Anterior cingulate cortex (tissue), 58 donors: ENCODE data around the gene THSD7B.
"Not testable (repeated sequence)": the region's sequence is repeated elsewhere in the genome, so short reads cannot be mapped to it uniquely, and the experiment has no call there.

Experiments
- DNase-seq, 58 donors: peaks; one replicate each; lab custom pipeline; 2025; lab: John Stamatoyannopoulos, UW

THSD7B gene, protein sequence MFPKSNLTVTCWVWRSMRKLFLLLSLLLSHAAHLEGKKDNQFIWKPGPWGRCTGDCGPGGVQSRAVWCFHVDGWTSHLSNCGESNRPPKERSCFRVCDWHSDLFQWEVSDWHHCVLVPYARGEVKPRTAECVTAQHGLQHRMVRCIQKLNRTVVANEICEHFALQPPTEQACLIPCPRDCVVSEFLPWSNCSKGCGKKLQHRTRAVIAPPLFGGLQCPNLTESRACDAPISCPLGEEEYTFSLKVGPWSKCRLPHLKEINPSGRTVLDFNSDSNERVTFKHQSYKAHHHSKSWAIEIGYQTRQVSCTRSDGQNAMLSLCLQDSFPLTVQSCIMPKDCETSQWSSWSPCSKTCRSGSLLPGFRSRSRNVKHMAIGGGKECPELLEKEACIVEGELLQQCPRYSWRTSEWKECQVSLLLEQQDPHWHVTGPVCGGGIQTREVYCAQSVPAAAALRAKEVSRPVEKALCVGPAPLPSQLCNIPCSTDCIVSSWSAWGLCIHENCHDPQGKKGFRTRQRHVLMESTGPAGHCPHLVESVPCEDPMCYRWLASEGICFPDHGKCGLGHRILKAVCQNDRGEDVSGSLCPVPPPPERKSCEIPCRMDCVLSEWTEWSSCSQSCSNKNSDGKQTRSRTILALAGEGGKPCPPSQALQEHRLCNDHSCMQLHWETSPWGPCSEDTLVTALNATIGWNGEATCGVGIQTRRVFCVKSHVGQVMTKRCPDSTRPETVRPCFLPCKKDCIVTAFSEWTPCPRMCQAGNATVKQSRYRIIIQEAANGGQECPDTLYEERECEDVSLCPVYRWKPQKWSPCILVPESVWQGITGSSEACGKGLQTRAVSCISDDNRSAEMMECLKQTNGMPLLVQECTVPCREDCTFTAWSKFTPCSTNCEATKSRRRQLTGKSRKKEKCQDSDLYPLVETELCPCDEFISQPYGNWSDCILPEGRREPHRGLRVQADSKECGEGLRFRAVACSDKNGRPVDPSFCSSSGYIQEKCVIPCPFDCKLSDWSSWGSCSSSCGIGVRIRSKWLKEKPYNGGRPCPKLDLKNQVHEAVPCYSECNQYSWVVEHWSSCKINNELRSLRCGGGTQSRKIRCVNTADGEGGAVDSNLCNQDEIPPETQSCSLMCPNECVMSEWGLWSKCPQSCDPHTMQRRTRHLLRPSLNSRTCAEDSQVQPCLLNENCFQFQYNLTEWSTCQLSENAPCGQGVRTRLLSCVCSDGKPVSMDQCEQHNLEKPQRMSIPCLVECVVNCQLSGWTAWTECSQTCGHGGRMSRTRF (N-terminal part only)

DNA sequence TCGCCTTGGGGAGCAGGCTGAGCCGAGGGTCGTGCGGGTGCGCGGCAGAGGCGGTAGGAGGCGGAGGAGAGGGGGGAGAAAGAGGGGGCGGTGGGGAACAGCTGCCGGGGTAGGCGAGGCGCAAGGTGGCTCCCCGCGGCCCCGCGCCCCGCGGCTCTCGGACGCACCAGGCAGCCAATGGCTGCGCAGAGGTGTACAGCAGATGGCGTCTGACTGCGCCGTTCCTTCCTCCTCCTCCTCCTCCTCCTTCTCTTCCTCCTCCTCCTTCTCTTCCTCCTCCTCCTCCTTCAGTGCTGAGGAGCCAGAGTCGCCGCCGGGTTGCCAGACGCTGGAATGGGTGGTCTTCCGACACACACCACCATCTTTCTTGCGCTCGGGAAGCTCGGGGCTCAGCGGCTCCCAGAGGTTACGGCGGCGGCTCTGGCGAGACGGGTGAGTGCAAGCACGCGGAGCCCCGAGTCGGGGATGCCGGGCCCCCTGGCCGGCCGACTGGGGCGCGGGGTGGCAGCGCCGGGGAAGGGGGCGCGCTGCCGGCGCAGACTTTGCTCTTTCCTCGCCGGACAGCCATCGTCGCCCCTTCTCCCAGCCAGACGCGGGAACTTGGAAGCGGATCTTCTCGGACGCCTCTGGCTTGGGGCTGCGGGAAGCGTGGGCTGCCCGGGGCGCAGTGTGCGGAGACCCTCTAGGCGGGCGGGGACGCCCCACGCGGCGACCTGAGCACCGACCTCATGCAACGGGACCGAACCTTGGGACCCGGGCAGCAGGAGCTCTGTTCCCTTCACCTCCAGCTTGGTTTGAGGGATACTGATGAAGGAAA lies at the start of gene THSD7B:
TSS of gene THSD7B (plus strand) at position 290 of the 817 bp plus-strand sequence. CDS start 116,634 bp downstream, outside the sequence.
- peak in 2 of 58 donors; percentile 4 to 7 for DNase-seq

DNA sequence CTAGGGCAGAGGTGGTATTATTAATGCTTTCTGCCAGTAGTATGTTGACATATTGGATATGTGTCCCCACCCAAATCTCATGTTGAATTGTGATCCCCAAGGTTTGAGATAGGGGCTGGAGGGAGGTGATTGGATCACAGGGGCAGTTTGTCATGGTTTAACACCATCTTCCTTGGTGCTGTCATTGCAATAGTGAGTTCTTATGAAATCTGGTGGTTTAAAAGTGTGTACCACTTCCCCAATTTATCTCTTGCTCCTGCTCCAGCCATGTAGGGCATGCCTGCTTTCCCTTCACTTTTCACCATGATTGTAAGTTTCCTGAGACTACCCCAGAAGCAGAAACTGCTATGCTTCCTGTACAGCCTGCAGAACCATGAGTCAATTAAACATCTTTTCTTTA lies 47.1 kb upstream of the THSD7B start:
- no peak for DNase-seq

DNA sequence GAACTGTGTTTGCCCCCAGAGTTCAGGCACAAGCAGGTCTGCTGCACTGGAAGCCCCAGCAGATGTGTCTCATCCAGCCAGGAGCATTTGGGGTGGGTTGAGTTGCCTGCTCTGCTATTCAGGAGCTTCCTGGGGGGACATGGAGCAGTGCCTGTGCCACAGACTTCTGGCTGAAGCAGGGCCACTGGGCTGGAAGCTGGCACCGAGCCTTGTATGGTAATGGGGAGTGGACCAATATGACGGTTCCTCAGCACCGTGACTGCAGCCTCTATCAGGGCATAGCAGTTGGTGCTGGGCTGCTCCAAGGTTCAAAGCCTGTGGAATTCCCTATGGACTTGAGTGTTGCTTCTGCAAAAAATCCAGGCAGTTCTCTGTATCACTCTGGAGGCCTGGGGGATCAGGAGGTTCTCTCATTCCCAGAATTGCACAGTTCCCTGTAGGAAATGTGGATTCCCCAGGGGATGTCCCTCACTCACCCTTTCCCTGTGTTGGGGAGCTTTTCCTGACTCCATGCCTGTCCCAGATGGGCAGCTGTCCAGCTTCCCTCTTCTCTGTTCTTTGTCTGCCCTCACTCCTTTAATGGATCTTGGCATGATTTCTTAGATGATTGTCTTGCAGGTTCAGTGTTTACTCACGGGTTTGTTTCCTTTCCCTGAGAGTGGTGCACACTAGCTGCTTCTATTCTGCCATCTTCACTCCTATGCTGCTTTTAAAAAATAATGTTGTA lies 37.2 kb upstream of the THSD7B start:
- DNase-seq, result peak in 1 of 58 donors; percentile 1

DNA sequence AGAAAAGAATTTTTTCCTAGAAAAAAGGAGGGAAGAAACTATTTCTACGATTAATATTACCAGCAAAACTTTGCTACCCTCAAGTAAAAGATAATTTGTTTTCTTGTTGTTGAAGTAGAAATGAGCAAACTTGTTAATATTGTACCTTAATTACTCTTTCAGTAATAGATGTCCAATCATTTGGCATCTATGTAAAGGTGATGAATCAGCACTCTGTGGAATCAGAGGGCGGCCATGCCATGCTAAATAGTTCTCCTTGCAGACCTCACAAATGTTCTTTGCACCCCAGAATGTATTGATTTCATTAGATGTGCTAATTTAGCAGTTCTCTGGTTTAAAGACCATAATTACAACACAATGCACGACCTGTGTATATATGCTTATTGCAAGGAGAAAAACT lies 29.1 kb upstream of the THSD7B start:
- DNase-seq, result no peak

DNA sequence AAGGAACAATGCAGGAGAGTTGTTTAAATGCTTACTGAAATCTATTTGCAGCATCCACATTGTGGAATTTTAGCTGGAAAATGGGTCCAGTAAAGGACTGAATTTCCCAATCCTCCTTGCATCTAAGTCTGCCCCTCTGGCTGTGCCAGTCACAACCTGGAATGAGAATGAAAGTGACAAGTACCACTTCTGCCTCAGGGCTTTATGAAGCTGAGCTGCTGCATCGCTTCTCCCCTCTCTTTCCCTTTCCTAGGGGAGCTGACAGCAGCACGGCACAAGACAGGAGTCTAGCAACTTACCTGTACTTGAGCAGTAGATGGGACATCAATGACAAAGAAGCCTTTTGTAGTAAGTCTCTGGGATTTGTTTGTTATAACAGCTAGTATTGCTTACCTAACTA lies 27.3 kb upstream of the THSD7B start:
- DNase-seq, result no peak

DNA sequence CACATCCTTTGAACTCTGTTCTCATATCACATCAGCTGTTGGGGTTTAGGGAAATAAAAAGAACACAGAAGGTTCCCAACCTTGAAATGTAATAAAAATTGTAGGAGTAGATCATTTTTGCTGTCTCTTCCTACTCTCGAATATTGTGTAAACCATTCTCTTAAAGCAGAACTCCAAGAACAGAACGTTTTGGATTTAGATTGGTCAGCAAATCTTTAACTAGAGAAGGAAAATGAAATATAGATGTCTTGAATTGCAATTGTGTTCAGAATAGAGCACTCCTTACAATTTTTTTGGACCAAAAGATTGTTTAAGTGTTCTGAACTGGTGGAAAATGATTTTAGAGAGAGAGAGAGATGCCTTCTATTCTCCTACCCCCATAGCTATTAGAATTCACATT lies 23.9 kb upstream of the THSD7B start:
- DNase-seq, result no peak

DNA sequence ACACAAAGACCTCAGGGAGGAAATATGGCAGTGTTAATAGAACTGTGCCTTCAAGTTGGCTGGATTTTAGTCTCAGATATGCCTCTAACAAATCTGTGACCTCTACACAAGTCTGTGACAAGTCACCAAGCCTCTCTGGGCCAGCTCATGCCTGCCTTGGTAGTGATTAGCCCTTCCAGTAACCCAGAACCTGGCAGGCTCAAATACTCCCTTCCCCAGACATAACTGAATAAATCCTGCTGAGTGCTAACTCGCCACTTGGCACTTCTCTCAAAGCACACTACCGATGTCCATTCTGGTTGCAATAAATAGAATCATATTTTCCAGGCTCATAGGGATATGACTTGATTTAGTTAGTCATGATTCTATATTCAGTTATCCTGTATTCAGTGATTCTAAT lies 15.3 kb upstream of the THSD7B start:
- no peak for DNase-seq

DNA sequence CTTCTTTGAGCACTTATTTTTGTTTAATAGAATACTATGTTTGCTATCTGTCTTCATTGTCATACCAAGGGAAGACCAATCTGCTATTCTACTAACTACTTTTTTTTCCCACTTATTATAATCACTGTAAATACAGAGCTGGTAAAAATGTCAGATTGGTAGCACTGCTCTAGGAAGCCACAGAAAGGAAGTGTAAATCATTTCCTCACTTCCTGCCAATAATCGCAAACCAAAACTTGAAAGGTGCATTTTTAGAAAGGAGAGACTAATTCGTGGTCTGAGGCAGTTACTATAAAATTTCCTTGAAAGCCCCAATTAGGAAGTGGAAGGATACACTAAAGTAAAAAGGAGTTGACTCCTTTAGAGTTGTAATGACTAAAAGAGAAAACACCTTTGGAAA lies 13.9 kb upstream of the THSD7B start:
- DNase-seq, result no peak

DNA sequence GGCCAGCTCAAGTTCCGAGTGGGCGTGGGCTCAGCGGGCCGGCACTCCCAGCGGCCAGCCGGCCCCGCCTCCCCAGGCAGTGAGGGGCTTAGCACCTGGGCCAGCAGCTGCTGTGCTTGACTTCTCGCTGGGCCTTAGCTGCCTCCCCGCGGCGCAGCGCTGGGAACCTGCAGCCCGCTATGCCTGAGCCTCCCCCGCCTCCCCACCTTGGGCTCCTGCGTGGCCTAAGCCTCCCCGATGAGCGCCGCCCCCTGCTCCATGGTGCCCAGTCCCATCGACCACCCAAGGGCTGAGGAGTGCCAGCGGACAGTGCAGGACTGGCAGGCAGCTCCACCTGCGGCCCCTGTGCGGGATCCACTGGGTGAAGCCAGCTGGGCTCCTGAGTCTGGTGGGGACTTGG lies 6.8 kb upstream of the THSD7B start:
- not testable (repeated sequence) for DNase-seq

DNA sequence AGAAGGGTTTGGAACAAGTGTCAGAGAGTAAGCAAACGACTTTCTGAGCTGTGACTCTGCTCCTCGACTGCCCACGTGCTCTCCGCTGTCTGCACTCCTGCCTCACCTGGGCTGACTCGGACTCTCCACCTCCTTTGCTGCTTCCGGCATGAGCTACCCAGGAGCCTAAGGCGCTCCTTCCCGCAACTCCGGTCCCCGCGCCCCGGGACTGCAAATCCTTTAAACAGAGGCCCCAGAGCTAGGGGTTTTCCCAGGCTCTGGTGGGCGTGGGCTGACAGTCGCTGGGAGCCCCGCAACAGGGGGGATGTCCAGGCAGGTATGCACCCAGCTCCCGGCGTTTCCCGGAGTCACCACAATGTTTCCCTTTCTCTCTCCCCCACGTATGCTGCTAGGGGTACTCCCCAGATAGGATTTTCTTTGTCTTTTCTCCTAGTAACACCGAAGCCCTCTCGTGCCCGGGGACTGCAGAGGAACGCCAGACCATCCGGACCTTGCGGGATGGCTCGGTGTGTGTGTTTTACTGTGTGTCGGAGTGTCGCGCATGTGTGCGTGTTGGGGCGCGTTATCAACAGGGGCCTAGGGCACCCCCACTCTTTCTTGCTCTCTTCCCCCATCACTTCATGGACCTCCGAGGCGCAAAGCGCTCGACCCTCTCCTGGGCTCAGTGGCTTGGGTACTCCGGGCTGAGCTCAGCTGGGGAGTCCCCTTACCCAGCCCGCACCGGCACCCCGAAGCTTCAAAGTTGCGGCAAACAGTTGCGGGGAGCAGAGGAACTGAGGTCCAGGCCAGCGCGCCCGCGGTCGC lies 691 bp upstream of the THSD7B start:
- no peak for DNase-seq

DNA sequence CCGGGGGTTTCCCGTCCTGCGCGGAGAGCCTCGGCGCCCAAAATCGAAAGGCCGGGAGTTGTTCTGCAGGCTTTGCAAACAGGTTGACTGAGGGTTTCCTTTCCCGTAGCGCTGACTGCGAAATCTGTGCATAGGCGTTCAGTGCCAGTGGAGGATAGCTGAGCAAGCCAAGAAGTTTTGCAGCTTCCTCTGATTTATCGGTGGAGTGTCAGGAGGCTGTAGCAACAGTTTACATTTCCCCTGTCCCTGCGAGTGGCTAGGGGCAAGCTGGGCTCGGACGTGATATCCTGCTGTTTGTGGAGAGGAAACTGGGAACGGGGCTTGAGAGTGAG lies 694 bp downstream of the THSD7B start:
- DNase-seq, result peak in 2 of 58 donors; percentile 1 to 3

DNA sequence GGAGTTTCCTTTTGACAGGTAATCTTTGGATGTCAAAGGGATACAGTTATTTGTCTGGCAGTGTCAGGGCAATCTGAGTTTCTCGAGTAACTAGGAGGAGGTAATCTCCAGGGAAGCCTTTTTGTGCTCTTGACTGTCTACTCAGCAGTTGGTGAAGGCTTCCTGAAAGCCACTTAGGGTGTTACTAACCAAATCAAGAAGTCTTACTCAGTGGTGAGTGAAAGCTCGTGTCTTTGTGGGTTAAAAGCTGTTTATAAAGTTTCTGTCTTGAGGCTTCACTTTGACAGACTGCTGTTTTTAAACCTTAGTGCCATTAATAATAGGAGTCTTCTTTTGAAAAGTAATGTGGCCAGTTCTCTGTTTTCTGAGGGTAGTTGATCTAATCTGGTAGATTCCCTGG lies 1.7 kb downstream of the THSD7B start:
- DNase-seq, result no peak

DNA sequence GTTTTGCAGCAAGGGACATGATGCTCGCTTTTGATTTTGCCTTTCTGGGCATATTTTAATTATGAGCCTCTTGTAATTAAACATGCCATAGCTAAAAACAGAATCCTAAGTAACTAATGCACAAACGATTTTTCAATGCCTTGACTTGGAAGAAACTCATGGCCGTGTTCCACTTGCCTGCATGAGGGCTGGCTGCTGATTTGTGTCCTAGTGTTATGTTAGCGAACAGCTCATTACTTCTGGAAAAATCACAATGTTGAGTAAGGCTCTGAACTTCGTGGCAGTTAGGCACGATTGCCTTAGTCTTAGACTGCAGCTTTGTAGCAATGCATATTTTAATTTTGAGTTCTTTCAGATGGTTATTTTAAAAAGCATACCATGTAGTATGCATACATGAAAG lies 4.5 kb downstream of the THSD7B start:
- DNase-seq, result no peak

DNA sequence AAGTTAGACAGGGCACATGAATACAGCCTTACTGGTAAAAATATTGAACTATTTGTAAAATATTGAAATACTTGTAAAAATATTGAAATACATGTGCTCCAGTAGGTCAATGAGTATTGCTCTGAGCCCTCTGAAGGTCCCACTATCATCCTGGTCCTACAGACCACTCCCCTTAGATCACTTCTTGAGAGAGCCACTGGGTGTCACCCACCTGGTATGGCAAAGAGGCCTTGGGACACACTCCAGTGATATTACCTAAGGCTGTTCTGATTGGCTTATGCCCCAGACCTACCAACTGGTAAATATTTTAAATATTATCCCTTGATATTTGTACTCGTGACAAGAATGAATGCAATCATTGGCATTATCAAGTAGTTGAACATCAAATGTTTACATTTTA lies 5.0 kb downstream of the THSD7B start:
- no peak for DNase-seq

DNA sequence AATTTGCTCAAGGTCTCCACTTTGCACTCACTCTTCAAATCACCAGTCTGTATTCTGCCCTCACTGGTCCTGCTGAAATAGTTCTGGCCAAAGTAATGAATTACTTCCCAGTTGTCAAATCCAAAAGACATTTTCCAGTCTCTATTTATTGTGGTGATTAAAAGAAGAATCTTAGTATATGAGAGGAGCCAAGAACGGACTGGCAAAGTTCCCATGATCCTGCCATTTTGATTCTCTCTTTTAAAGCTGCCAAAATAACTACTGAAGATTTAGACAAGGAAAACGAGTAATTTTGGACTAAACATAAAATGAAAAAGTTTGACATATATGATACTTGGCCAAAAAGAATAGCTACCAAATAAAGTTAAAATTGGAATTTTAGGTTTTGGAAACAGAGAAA lies 12.0 kb downstream of the THSD7B start:
- no peak for DNase-seq

DNA sequence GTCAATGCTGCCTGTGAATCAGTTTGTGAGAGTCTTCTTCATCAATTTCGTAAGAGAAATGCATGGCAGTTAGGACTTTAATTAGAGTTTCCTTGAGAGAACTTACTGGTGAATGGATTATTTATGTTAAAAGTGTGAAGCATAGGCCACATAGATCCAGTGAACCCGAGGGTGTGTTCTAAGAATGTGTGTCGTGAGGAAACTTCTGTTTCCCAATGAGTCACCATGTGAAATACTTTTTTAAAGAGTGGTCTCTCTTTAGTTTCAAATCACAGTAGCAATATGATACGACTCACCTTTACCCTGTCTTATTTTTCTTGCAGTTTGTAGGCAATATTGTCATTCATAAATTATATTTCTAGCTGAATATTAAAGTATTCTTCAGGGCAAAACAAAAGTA lies 18.5 kb downstream of the THSD7B start:
- no peak for DNase-seq

DNA sequence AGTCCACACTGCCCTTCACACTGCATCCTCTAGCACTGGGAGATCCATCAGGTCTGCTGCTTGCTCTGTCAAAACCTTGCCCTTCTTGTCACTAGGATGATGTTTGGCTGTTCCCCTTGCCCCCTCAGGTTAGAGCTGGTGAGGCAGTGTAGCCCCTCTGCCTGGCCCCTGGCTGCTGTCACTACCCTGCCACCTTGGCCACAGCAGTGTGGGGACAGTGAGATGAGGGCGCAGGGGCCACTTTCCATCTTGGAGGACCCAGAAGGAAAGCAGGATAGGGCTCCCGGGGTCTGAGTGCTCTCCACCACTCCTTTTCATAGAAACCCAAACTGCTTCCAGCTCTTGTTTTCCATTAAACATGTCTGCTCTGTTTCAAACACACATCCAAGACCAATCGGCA lies 19.9 kb downstream of the THSD7B start:
- DNase-seq, result no peak

DNA sequence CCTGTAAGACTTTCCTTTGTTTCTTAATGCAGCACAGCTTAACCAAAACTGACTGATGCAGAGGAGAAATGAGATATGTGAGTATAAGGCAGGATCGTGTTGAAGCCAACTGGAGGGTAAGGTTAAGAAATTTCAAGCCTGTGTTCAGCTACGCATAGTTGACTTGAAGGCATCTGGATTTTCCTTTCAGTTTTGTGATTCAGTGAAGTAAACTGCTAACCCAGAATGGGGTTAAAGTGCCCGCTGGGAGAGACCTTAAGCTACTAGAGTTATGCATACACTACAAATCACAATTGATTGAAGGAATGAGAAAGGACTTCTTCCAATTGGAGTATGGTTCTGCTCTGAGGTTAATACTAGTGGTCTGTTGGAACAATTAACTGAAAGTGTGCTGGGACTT lies 22.6 kb downstream of the THSD7B start:
- no peak for DNase-seq

DNA sequence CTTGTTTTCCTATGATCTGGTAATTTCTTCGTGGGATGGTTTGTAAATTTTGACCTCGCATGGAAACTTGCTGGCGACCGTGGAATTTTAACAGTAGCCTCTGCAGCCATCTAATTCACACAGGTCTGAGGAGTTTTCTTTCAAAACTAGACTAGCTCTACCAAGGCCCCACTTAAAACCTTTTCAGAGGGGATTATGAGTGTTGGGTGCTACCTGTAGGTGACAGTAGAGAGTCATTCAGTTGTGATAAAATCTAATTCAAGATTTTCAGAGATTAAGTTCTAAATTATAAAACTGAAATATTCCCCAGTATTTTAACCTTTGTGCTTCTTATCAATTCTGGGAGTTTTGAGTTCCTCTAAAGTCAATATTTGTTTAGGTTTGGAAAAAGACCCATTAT lies 31.0 kb downstream of the THSD7B start:
- no peak for DNase-seq
